GM12878 (cell line): Measurements from ENCODE around the gene CDKN3. TPM values are rescaled to one million over a fixed set of nuclear protein-coding genes. Genes with fewer than 3 reads are reported as not detected.

Experiments used
- ATAC-seq: fragments of 200-7000 bp; cut with Tn5 transposase; 3 replicates; pipeline ENCODE4 v1.9.1; 2020; ENCODE audit warnings: mild to moderate bottlenecking, moderate library complexity
- BruUV-seq: library from RNA; stranded (reverse); fragments of 400-500 nt; replicated peaks from 2 replicates; lab custom pipeline; 2021; lab: Mats Ljungman, UMichigan
- CTCF ChIA-PET: fragments of 300-600 bp; sonication (Branson Sonifier 250); formaldehyde crosslinking; extraction: SDS; loops from one replicate; lab custom pipeline; 2021; ENCODE audit warnings: inconsistent platforms; lab: Yijun Ruan, JAX
- POLR2A ChIA-PET: fragments of 350-600 bp; formaldehyde crosslinking; extraction: SDS; loops from one replicate; lab custom pipeline; 2021; ENCODE audit warnings: inconsistent platforms; lab: Charles Lee
- RAD21 ChIA-PET: fragments of 300-600 bp; sonication (Branson Sonifier 250); formaldehyde crosslinking; loops from one replicate; lab custom pipeline; 2023; ENCODE audit warnings: antibody characterized with exemption; ENCODE audit not compliant: unreplicated experiment; lab: Charles Lee
- SMC1A ChIA-PET: fragments of 300-600 bp; sonication (Branson Sonifier 250); formaldehyde crosslinking; loops from one replicate; lab custom pipeline; 2023; ENCODE audit not compliant: unreplicated experiment, uncharacterized antibody; lab: Charles Lee
- DNase-seq: peaks from one replicate; pipeline ENCODE4 v3.0.0-alpha.2; 2011; ENCODE audit warnings: low read depth, low spot score
- FAIRE-seq: peaks from 3 replicates; lab custom pipeline; 2011; peaks lifted over from hg19 to GRCh38; lab: Jason Lieb, UNC
- H2AFZ ChIP-seq: 2 replicates; pipeline ENCODE4 v1.6.0; 2011; ENCODE audit warnings: low read depth, low read length, control low read depth; ENCODE audit not compliant: control insufficient read depth
- H3K27ac ChIP-seq: 2 replicates; pipeline ENCODE4 v1.5.1; 2011; ENCODE audit warnings: control low read depth; ENCODE audit not compliant: control insufficient read depth, insufficient read depth
- H3K27me3 ChIP-seq, 2 experiments: replicated peaks in 1 of 2; 2 replicates each; pipeline versions ENCODE4 v1.6.0 to v1.6.1; 2011; ENCODE audit warnings: low read length in 1 of 2; ENCODE audit not compliant: control insufficient read depth in 2 of 2, insufficient read depth in 2 of 2
- H3K36me3 ChIP-seq, 2 experiments: 2 replicates each; pipeline ENCODE4 v1.5.1; 2011; ENCODE audit warnings: low read length in 1 of 2; ENCODE audit not compliant: control insufficient read depth in 2 of 2, insufficient read depth in 2 of 2
- H3K4me1 ChIP-seq: 2 replicates; pipeline ENCODE4 v1.6.1; 2011; ENCODE audit warnings: mild to moderate bottlenecking, low read length, moderate library complexity, mixed read lengths; ENCODE audit not compliant: control insufficient read depth, insufficient read depth
- H3K4me2 ChIP-seq: 2 replicates; pipeline ENCODE4 v1.6.0; 2011; ENCODE audit warnings: control low read depth; ENCODE audit not compliant: control insufficient read depth, insufficient read depth
- H3K4me3 ChIP-seq: fragments of 200-600 bp; sonication (generic); 2 replicates; pipeline ENCODE4 v1.5.1; 2016
- H3K79me2 ChIP-seq: 2 replicates; pipeline ENCODE4 v1.6.0; 2011; ENCODE audit warnings: low read length; ENCODE audit not compliant: control insufficient read depth, insufficient read depth
- H3K9ac ChIP-seq: 2 replicates; pipeline ENCODE4 v1.8.0; 2011; ENCODE audit warnings: low read length, control low read depth, mixed read lengths; ENCODE audit not compliant: control insufficient read depth, insufficient read depth
- H3K9me3 ChIP-seq: replicated peaks from 3 replicates; pipeline ENCODE4 v1.5.1; 2011; ENCODE audit warnings: mild to moderate bottlenecking, low read length; ENCODE audit not compliant: control insufficient read depth, insufficient read depth
- H4K20me1 ChIP-seq: 2 replicates; pipeline ENCODE4 v1.6.0; 2011; ENCODE audit not compliant: control insufficient read depth, insufficient read depth
- BACH1 ChIP-seq: fragments of 450-650 bp; IDR thresholded peaks from 2 replicates; pipeline ENCODE4 v1.6.1; 2017; ENCODE audit warnings: mild to moderate bottlenecking, borderline replicate concordance
- CHD4 ChIP-seq: fragments of 200-600 bp; sonication (generic); IDR thresholded peaks from 2 replicates; pipeline ENCODE4 v1.6.1; 2016; ENCODE audit warnings: mild to moderate bottlenecking
- E4F1 ChIP-seq: fragments of 450-650 bp; IDR thresholded peaks from 2 replicates; pipeline ENCODE4 v1.6.1; 2018; ENCODE audit warnings: borderline replicate concordance, mild to moderate bottlenecking; ENCODE audit not compliant: partially characterized antibody
- POU2F2 ChIP-seq: IDR thresholded peaks from 3 replicates; pipeline ENCODE4 v1.6.1; 2011; ENCODE audit warnings: low read depth, mild to moderate bottlenecking, low read length, borderline replicate concordance
- SIX5 ChIP-seq: IDR thresholded peaks from 2 replicates; pipeline ENCODE4 v1.6.1; 2011; ENCODE audit warnings: mild to moderate bottlenecking, low read depth, low read length, moderate library complexity; ENCODE audit not compliant: severe bottlenecking
- ZNF207 ChIP-seq: fragments of 450-650 bp; IDR thresholded peaks from 2 replicates; pipeline ENCODE4 v1.6.1; 2014; ENCODE audit warnings: antibody characterized with exemption, mild to moderate bottlenecking, borderline replicate concordance
- ZNF622 ChIP-seq: fragments of 450-650 bp; IDR thresholded peaks from 2 replicates; pipeline ENCODE4 v1.6.1; 2017; ENCODE audit warnings: mild to moderate bottlenecking, inconsistent platforms
- WGBS: methylation state at CpG from one replicate; pipeline ENCODE4 v1.1.6; 2016; ENCODE audit warnings: low lambda C conversion rate; ENCODE audit not compliant: insufficient replicate concordance, insufficient coverage; ENCODE audit errors: missing lambda C conversion rate; 5-methylcytosine and 5-hydroxymethylcytosine counted together
- in situ Hi-C: fragments of 300-500 bp; cut with MboI; formaldehyde crosslinking; loops from 9 replicates; pipeline ENCODE4 v1.14.3; 2018; ENCODE audit warnings: mixed read lengths
- intact Hi-C: fragments of 100-400 bp; cut with micrococcal nuclease; formaldehyde crosslinking; loops from one replicate; pipeline ENCODE4 v1.14.2; 2022; ENCODE audit not compliant: unreplicated experiment
- polyA plus RNA-seq, 11 experiments: library from polyadenylated mRNA; depleted of rRNA in 4 of 11; unstranded in 6 of 11; stranded (reverse) in 5 of 11; fragments of >200 nt; fragmentation: Nextera tagmentation in 4 of 11; fragmentation: Illumina TruSeq in 1 of 11; extraction: Ambion mirVana in 4 of 11; extraction: Trizol in 1 of 11; gene quantifications; 1 replicate in 1 of 11; 2 replicates in 10 of 11; pipeline versions ENCODE4 v1.2.1 to v1.2.3, GENCODE V29; 2011 to 2016; ENCODE audit warnings: inconsistent platforms in 2 of 11, missing spikeins in 2 of 11, low read depth in 1 of 11
- total RNA-seq, 4 experiments: library from RNA; depleted of rRNA in 3 of 4; stranded (reverse); fragments of >200 nt in 3 of 4; fragmentation: Illumina TruSeq in 1 of 4; extraction: Trizol in 1 of 4; gene quantifications; 2 replicates each; pipeline versions ENCODE4 v1.2.1 to v1.2.3, GENCODE V29; 2013 to 2021
- TF ChIP-seq, protein P1 (sequence below): IDR thresholded peaks from 2 replicates; pipeline ENCODE4 v1.6.1; 2012; ENCODE audit warnings: improper control_type of control experiment, low read depth, low read length; ENCODE audit not compliant: insufficient replicate concordance

Gene CDKN3
- total and polyA plus RNA-seq, 10 of the 15 experiments (the other 5 are each of a cell fraction or from before 2014, with no cell fraction given) = 54.9 to 197 (median 111) TPM

DNA sequence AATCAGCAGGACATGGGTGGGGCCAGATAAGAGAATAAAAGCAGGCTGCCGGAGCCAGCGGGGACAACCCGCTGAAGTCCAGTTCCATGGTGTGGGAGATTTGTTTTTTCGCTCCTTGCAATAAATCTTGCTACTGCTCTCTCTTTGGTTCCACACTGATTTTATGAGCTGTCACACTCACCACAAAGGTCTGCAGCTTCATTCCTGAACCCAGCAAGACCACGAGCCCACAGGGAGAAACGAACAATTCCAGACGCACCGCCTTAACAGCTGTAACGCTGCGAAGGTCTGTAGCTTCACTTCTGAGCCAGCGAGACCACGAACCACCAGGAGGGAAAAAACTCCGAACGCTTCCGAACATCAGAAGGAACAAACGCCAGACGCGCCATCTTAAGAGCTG is 47.2 kb downstream of the CDKN3 start:
- WGBS = 98% methylated on average over 18 of the region's 18 CpGs
- no peaks in the 10 kb centered on the region; the same call in 2 of the 3 replicates for H3K9me3 ChIP-seq
- SMC1A ChIA-PET = interaction anchor here (0.9 to 1.4 kb wide), 2 partner anchors 22 to 65 kb away, joined by 3 read pairs; partner anchors contain the start of gene CGRRF1
- in situ Hi-C loops = no loop called here
- no peak for FAIRE-seq
- POLR2A ChIA-PET = interaction anchor here (1.4 kb wide), 1 partner anchor 47 kb away, joined by 5 read pairs; the partner anchor contains the start of gene CDKN3
- H2AFZ ChIP-seq = no peak overlapping the region
- no TSS peak for BruUV-seq
- H3K9ac ChIP-seq = no peak overlapping the region
- RAD21 ChIA-PET = no interaction called here
- H4K20me1 ChIP-seq = no peaks in the 10 kb centered on the region
- H3K27me3 ChIP-seq = no peaks in the 10 kb centered on the region
- H3K27ac ChIP-seq = no peak overlapping the region
- ATAC-seq = no peak
- CTCF ChIA-PET = interaction anchor here (1.0 to 1.5 kb wide), 2 partner anchors 9 to 46 kb away, joined by 3 to 5 read pairs; no protein-coding TSS in a partner anchor
- intact Hi-C loops = no loop called here
- H3K36me3 ChIP-seq = no peaks in the 10 kb centered on the region
- H3K4me2 ChIP-seq = no peak overlapping the region
- no peak overlapping the region for H3K4me3 ChIP-seq
- DNase-seq = no peak
- H3K79me2 ChIP-seq = peaks cover 20% of the 10 kb centered on the region
- TF ChIP-seq SIX5 (no peak), ZNF207 (no peak), CHD4 (no peak), BACH1 (no peak), ZNF622 (no peak), POU2F2 (no peak), E4F1 (no peak)
- TF ChIP-seq, protein P1, sequence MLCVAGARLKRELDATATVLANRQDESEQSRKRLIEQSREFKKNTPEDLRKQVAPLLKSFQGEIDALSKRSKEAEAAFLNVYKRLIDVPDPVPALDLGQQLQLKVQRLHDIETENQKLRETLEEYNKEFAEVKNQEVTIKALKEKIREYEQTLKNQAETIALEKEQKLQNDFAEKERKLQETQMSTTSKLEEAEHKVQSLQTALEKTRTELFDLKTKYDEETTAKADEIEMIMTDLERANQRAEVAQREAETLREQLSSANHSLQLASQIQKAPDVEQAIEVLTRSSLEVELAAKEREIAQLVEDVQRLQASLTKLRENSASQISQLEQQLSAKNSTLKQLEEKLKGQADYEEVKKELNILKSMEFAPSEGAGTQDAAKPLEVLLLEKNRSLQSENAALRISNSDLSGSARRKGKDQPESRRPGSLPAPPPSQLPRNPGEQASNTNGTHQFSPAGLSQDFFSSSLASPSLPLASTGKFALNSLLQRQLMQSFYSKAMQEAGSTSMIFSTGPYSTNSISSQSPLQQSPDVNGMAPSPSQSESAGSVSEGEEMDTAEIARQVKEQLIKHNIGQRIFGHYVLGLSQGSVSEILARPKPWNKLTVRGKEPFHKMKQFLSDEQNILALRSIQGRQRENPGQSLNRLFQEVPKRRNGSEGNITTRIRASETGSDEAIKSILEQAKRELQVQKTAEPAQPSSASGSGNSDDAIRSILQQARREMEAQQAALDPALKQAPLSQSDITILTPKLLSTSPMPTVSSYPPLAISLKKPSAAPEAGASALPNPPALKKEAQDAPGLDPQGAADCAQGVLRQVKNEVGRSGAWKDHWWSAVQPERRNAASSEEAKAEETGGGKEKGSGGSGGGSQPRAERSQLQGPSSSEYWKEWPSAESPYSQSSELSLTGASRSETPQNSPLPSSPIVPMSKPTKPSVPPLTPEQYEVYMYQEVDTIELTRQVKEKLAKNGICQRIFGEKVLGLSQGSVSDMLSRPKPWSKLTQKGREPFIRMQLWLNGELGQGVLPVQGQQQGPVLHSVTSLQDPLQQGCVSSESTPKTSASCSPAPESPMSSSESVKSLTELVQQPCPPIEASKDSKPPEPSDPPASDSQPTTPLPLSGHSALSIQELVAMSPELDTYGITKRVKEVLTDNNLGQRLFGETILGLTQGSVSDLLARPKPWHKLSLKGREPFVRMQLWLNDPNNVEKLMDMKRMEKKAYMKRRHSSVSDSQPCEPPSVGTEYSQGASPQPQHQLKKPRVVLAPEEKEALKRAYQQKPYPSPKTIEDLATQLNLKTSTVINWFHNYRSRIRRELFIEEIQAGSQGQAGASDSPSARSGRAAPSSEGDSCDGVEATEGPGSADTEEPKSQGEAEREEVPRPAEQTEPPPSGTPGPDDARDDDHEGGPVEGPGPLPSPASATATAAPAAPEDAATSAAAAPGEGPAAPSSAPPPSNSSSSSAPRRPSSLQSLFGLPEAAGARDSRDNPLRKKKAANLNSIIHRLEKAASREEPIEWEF = no peak
- no peaks in the 10 kb centered on the region; the same call in 1 of the 2 replicates for H3K4me1 ChIP-seq
